Right ventricle myocardium superior (tissue), 1 donor: ENCODE results near the gene PLA2G2C. TPM values are rescaled to one million over a fixed set of nuclear protein-coding genes. Genes with fewer than 3 reads are reported as not detected.

Source experiments
- ATAC-seq: fragments of 200-7000 bp; cut with Tn5 transposase; one replicate; pipeline ENCODE4 v1.9.1; 2020; ENCODE audit warnings: mild to moderate bottlenecking; ENCODE audit not compliant: poor library complexity
- DNase-seq: peaks from one replicate; pipeline ENCODE4 v3.0.0-alpha.2; 2020
- intact Hi-C: fragments of 100-400 bp; cut with DNase I; formaldehyde crosslinking; loops from one replicate; pipeline ENCODE4 v1.11.2; 2022
- total RNA-seq: library from RNA; stranded (reverse); fragmentation: NEBNext Ultra II Directional; extraction: Animal tissue kit (Norgen Biotek cat#: 25700); gene quantifications from one replicate; pipeline ENCODE4 v1.2.1, GENCODE V29; 2021
- donor health status: DM: no; HTN: yes; CAD: no; lungs with severe emphysema.

Gene PLA2G2C
- total RNA-seq, 1 donor from 2014 or later = not detected

- DNase-seq (no peak), ATAC-seq (no peak)
- intact Hi-C loops = loop anchor here (5.0 kb wide), 1 partner anchor 221 kb away; no protein-coding TSS in a partner anchor
Measured at GRCh38 chr1:20211511-20211931, 25.2 kb upstream of the PLA2G2C start.

GRCh38 chr1:20210736-20211460, 24.6 kb upstream of the PLA2G2C start:
- DNase-seq (no peak), ATAC-seq (no peak)
- intact Hi-C loops = loop anchor here (5.0 kb wide), 1 partner anchor 221 kb away; no protein-coding TSS in a partner anchor

- no peak for ATAC-seq
- no peak for DNase-seq
- intact Hi-C loops = no loop called here
Measured at GRCh38 chr1:20209471-20209870, 23.2 kb upstream of the PLA2G2C start.

DNA sequence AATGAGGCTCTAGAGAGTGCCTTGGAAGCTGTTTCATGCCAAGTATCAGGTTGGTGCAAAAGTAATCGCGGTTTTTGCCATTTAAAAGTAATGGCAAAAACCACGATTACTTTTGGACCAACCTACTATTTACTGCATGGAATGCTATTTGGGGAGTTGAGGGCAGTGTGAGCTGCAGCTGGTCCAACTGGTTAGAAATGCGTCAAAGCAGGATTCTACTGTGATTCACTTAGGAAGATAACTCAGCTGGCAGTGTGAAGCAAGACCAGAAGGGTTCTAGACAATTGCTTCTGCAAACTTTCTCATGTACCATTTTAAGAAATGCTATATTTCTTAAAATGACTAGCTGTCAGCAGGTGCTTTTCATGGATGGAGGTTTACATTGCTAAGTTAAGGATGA, 21.2 kb upstream of the PLA2G2C start:
- DNase-seq (no peak), ATAC-seq (no peak)

GRCh38 chr1:20202166-20202565, 15.8 kb upstream of the PLA2G2C start:
- DNase-seq (no peak), ATAC-seq (no peak)
- intact Hi-C loops = no loop called here

More for the DNA sequence above, 21.2 kb upstream of the PLA2G2C start:
- intact Hi-C loops = no loop called here

GRCh38 chr1:20200966-20201365, 14.6 kb upstream of the PLA2G2C start:
- no peak for DNase-seq
- ATAC-seq = no peak
- intact Hi-C loops = no loop called here

DNA sequence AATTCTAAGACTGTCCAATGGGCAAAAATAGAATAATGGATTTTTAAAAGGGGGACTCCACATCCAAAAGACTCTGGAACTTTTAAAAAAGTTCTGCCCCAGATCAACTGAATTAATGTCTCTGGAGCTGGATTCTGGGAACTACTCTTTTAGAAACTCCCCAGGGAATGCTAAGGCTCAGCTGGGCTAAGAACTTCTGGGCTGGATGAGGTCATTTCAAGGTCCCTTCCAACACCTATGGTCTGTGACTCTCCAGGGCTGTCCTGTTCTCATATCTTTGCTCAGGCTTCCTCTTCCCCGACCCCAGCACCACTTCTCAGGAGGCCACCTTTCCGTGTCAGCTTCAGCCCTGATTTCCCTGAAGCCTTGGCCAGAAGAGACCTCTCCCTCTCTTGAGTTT, 13.5 kb upstream of the PLA2G2C start:
- ATAC-seq = no peak
- intact Hi-C loops = no loop called here
- DNase-seq = no peak

GRCh38 chr1:20199403-20199802, 13.1 kb upstream of the PLA2G2C start:
- ATAC-seq (no peak), DNase-seq (no peak)
- intact Hi-C loops = no loop called here

GRCh38 chr1:20198918-20199317, 12.6 kb upstream of the PLA2G2C start:
- ATAC-seq (no peak), DNase-seq (no peak)
- intact Hi-C loops = no loop called here

DNA sequence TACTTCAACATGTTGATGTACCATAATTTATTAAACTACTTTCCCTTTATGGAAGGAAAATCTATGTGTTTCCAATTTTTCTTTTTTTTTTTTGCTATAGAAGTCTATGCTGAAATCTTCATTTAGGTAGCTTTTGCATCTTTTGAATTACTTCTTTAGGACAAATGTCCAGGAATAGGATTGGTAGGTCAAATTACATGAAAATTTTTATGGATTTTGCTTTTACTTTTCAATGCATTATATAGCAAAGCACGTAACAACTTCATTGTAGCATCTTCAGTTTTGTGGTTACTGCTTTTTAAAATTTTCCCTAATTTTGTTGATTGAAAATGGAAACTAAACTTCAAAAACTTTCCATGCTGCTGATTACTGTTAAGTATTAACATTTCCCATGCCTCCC, 12.0 kb upstream of the PLA2G2C start:
- intact Hi-C loops = no loop called here
- DNase-seq (no peak), ATAC-seq (no peak)

DNA sequence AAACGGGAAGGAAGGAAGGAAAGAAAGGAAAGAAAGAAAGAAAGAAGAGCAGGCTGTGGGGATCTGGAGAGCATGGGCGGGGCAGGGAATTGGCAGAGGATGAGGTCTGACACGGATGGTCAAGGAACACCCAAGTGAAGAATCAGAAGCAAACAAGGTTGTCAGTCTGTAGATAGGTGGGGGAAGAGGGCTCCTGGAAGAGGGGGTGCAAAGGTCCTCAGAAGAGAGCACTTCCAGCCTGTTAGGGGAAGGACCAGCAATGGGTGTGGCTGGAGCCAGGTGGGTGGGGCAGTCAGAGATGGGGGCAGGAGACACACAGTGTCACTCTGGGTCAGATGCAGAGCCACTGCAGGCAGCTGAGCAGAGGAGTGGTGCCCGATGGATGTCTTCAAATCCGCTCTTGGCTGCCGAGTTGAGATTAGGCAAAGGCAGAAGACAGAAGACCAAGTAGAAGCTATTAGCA, 11.0 kb upstream of the PLA2G2C start:
- intact Hi-C loops = no loop called here
- DNase-seq = no peak

DNA sequence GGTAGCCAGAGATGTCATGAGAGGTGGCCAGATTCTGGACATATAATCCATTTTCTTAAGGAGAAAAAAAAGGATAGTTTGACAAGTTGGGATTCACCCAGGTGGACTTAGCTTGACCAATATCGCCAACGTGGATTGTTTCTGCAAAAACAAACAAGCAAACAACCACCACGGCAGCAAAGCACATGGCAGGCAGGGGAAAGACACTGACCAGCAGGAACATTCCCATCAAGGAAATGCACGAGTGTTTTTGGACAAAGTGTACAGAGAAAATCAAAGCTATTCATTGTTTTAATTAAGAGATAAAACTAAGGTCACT, 9.1 kb upstream of the PLA2G2C start:
- ATAC-seq (no peak), DNase-seq (no peak)
- intact Hi-C loops = no loop called here

More for the DNA sequence above, 11.0 kb upstream of the PLA2G2C start:
- ATAC-seq = no peak

GRCh38 chr1:20194757-20195461, 8.6 kb upstream of the PLA2G2C start:
- peak; percentile 83 for DNase-seq
- intact Hi-C loops = no loop called here
- ATAC-seq = peak; percentile 89

DNA sequence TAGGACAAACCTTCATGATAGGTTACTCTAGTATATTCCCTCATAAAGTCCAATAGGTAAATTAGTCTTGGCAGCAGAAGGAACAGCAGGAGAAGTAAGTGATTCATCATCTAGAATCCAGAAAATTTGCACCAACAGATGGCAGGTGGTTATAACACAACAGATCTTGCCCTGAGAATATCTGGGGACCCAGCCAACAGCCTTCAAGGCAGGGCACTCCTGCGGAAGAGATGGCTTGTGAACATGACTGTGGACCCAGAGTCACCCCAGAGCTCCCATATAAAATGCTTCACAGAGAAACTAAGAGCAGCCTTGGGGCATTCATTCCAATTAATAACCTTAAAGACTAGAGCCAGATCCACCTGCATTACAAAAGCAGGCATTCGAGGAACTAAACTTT, 7.9 kb upstream of the PLA2G2C start:
- no peak for DNase-seq
- intact Hi-C loops = no loop called here
- no peak for ATAC-seq

DNA sequence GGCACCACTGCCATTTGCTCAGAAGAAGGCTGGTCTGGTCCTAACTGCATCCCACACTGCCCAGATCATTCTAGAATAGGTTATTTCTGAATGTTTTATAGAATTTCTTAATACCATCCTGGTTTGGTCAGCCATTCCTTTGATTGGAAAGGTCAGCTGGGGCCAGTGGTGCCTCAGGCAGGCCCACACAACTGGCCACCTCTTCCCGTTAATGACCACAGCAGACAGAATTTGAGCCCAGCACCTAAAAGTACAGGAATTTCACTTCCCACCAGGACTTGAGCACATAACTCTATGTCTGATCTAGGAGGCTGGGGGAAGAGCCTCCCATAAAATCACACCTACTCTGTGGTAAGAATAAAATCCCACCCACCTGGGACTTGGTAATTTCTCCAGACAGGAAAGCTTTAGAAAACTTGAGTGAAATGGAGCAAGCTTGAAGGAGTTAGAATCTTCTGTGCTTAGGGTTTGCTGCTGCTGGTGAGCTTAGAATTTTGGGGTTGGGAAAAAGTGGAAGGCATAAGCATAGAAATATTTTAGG, 6.6 kb upstream of the PLA2G2C start:
- intact Hi-C loops = no loop called here
- no peak for ATAC-seq
- no peak for DNase-seq

- DNase-seq (no peak), ATAC-seq (no peak)
- intact Hi-C loops = no loop called here
Measured at GRCh38 chr1:20192364-20192763, 6.0 kb upstream of the PLA2G2C start.

GRCh38 chr1:20191266-20191825, 5.0 kb upstream of the PLA2G2C start:
- intact Hi-C loops = no loop called here
- ATAC-seq (no peak), DNase-seq (no peak)

- no peak for DNase-seq
- intact Hi-C loops = no loop called here
- no peak for ATAC-seq
Measured at GRCh38 chr1:20190256-20191160, 4.2 kb upstream of the PLA2G2C start.

GRCh38 chr1:20189664-20190063, 3.3 kb upstream of the PLA2G2C start:
- ATAC-seq = no peak

More at GRCh38 chr1:20189664-20190063, 3.3 kb upstream of the PLA2G2C start:
- intact Hi-C loops = no loop called here
- no peak for DNase-seq
